ENCODE data around the gene ELMO1. TPM values are rescaled to one million over a fixed set of nuclear protein-coding genes. Genes with fewer than 3 reads are reported as not detected.

The ELMO1 gene
- total and polyA plus RNA-seq, 8 donors, result 3.0 to 20.6 (median 6.6) TPM

- intact Hi-C loops (cut with DNase I), result no loop called here
- FAIRE-seq (no peak), ATAC-seq (no peak), DNase-seq (no peak)
- no peaks in the 10 kb centered on the region for H3K9me3 ChIP-seq
- no peak for TF ChIP-seq CTCF (IDR thresholded peaks at IDR 0.05)
- no peaks in the 10 kb centered on the region for H3K4me1 ChIP-seq
- no peak overlapping the region for H3K27ac ChIP-seq
- WGBS, 2 donors, result 88 to 96% methylated on average over 1 of the region's 1 CpG
- no peaks in the 10 kb centered on the region for H3K36me3 ChIP-seq
- H3K4me3 ChIP-seq, result no peak overlapping the region
- no peaks in the 10 kb centered on the region for H3K27me3 ChIP-seq
Observed at GRCh38 chr7:37327288-37327687, 121.4 kb downstream of the ELMO1 start.

GRCh38 chr7:37323966-37324365 lies 124.7 kb downstream of the ELMO1 start:
- H3K27ac ChIP-seq, result no peak overlapping the region
- no peaks in the 10 kb centered on the region for H3K27me3 ChIP-seq
- H3K4me1 ChIP-seq, result no peaks in the 10 kb centered on the region
- H3K9me3 ChIP-seq, result no peaks in the 10 kb centered on the region
- WGBS, 2 donors, result 76 to 84% methylated on average over 4 of the region's 4 CpGs
- H3K4me3 ChIP-seq, result no peak overlapping the region
- intact Hi-C loops (cut with DNase I), result no loop called here
- TF ChIP-seq CTCF (IDR thresholded peaks at IDR 0.05), result no peak
- FAIRE-seq (no peak), ATAC-seq (no peak), DNase-seq (peak in 1 of 6 donors; percentile 44)
- no peaks in the 10 kb centered on the region for H3K36me3 ChIP-seq

GRCh38 chr7:37322831-37323230 lies 125.8 kb downstream of the ELMO1 start:
- intact Hi-C loops (cut with DNase I), result no loop called here
- ATAC-seq, result no peak

GRCh38 chr7:37320848-37321468 lies 127.7 kb downstream of the ELMO1 start:
- no peak overlapping the region for H3K27ac ChIP-seq
- no peaks in the 10 kb centered on the region for H3K4me1 ChIP-seq
- FAIRE-seq, result no peak
- no peak for DNase-seq
- H3K27me3 ChIP-seq, result no peaks in the 10 kb centered on the region
- H3K9me3 ChIP-seq, result no peaks in the 10 kb centered on the region
- TF ChIP-seq CTCF (IDR thresholded peaks at IDR 0.05), result no peak
- intact Hi-C loops (cut with DNase I), result no loop called here
- WGBS, 2 donors, result 80 to 85% methylated on average over 10 of the region's 10 CpGs
- H3K36me3 ChIP-seq, result no peaks in the 10 kb centered on the region
- H3K4me3 ChIP-seq, result no peak overlapping the region
- ATAC-seq, result no peak

More at GRCh38 chr7:37322831-37323230, 125.8 kb downstream of the ELMO1 start:
- Histone ChIP-seq H3K9me3 (no peaks in the 10 kb centered on the region), H3K4me3 (no peak overlapping the region), H3K36me3 (no peaks in the 10 kb centered on the region), H3K27ac (no peak overlapping the region), H3K27me3 (no peaks in the 10 kb centered on the region), H3K4me1 (no peaks in the 10 kb centered on the region)
- TF ChIP-seq CTCF (IDR thresholded peaks at IDR 0.05), result no peak
- DNase-seq (no peak), FAIRE-seq (no peak)
- WGBS, 2 donors, result 86 to 91% methylated on average over 4 of the region's 4 CpGs

GRCh38 chr7:37320140-37320847 lies 128.4 kb downstream of the ELMO1 start:
- no peak for FAIRE-seq

More at GRCh38 chr7:37320140-37320847, 128.4 kb downstream of the ELMO1 start:
- no peak overlapping the region for H3K4me3 ChIP-seq
- 62 to 69% methylated on average over 6 of the region's 6 CpGs for WGBS, 2 donors
- ATAC-seq (no peak), DNase-seq (no peak)
- intact Hi-C loops (cut with DNase I), result no loop called here
- H3K27me3 ChIP-seq, result no peaks in the 10 kb centered on the region
- H3K36me3 ChIP-seq, result no peaks in the 10 kb centered on the region
- TF ChIP-seq CTCF (IDR thresholded peaks at IDR 0.05), result no peak
- no peak overlapping the region for H3K27ac ChIP-seq
- H3K9me3 ChIP-seq, result no peaks in the 10 kb centered on the region
- no peaks in the 10 kb centered on the region for H3K4me1 ChIP-seq

Data from pancreas (tissue), 10 donors.